WTC11 (cell line): ENCODE measurements around the gene ASIC1. TPM values are rescaled to one million over a fixed set of nuclear protein-coding genes. Genes with fewer than 3 reads are reported as not detected.

Experiments used
- ATAC-seq: fragments of 200-7000 bp; cut with Tn5 transposase; 2 replicates; pipeline ENCODE4 v1.10.0; 2021; ENCODE audit warnings: mild to moderate bottlenecking, moderate library complexity
- CTCF ChIA-PET: fragments of 300-600 bp; sonication (Branson Sonifier 250); formaldehyde crosslinking; loops from one replicate; lab custom pipeline; 2021; ENCODE audit warnings: antibody characterized with exemption; lab: Charles Lee
- POLR2A ChIA-PET: fragments of 350-600 bp; sonication (Branson Sonifier 250); formaldehyde crosslinking; loops from one replicate; lab custom pipeline; 2021; ENCODE audit warnings: antibody characterized with exemption; lab: Charles Lee
- DNase-seq: peaks from one replicate; pipeline ENCODE4 v3.0.0; 2021; ENCODE audit warnings: low spot score
- H3K27ac Mint-ChIP-seq: 2 replicates; pipeline ENCODE4 v1.8.0; 2021; ENCODE audit warnings: mixed read lengths
- H3K27me3 Mint-ChIP-seq: 2 replicates; pipeline ENCODE4 v1.8.0; 2021; ENCODE audit warnings: low read depth, mild to moderate bottlenecking, moderate library complexity, mixed read lengths
- H3K36me3 Mint-ChIP-seq: 2 replicates; pipeline ENCODE4 v1.8.0; 2021; ENCODE audit warnings: mixed read lengths
- H3K4me1 Mint-ChIP-seq: 2 replicates; pipeline ENCODE4 v1.8.0; 2022; ENCODE audit warnings: mixed read lengths
- H3K4me3 Mint-ChIP-seq: 2 replicates; pipeline ENCODE4 v1.8.0; 2021; ENCODE audit warnings: mild to moderate bottlenecking, moderate library complexity, mixed read lengths
- H3K9me3 Mint-ChIP-seq: 2 replicates; pipeline ENCODE4 v1.8.0; 2021; ENCODE audit warnings: mixed read lengths
- CDX4 ChIP-seq: fragments of 250-450 bp; sonication (Bioruptor Pico); IDR thresholded peaks from 2 replicates; pipeline ENCODE4 v1.9.0; 2021; ENCODE audit warnings: moderate library complexity, mild to moderate bottlenecking, inconsistent platforms, borderline replicate concordance
- CREB1 ChIP-seq: sonication (generic); formaldehyde crosslinking; IDR thresholded peaks from 2 replicates; pipeline ENCODE4 v1.8.0; 2023; ENCODE audit warnings: mild to moderate bottlenecking, missing genetic modification reagents
- ELF4 ChIP-seq: sonication (generic); formaldehyde crosslinking; IDR thresholded peaks from 2 replicates; pipeline ENCODE4 v1.8.1; 2022; ENCODE audit warnings: low read depth, mild to moderate bottlenecking, moderate library complexity, missing genetic modification reagents
- ESRRA ChIP-seq: sonication (generic); formaldehyde crosslinking; IDR thresholded peaks from 2 replicates; pipeline ENCODE4 v1.8.1; 2022; ENCODE audit warnings: mild to moderate bottlenecking, missing genetic modification reagents, borderline replicate concordance
- ETV6 ChIP-seq: sonication (generic); formaldehyde crosslinking; IDR thresholded peaks from 2 replicates; pipeline ENCODE4 v1.8.1; 2022; ENCODE audit warnings: mild to moderate bottlenecking, missing genetic modification reagents
- FOXP1 ChIP-seq: sonication (generic); formaldehyde crosslinking; IDR thresholded peaks from 2 replicates; pipeline ENCODE4 v1.8.0; 2022; ENCODE audit warnings: missing genetic modification reagents, mild to moderate bottlenecking, moderate library complexity, borderline replicate concordance
- JAZF1 ChIP-seq: fragments of 250-450 bp; sonication (Bioruptor Pico); IDR thresholded peaks from 2 replicates; pipeline ENCODE4 v1.9.0; 2021; ENCODE audit warnings: moderate library complexity, mild to moderate bottlenecking, inconsistent platforms
- KAT7 ChIP-seq: sonication (generic); formaldehyde crosslinking; IDR thresholded peaks from 2 replicates; pipeline ENCODE4 v1.8.1; 2023; ENCODE audit warnings: missing genetic modification reagents, mild to moderate bottlenecking, borderline replicate concordance
- OVOL2 ChIP-seq: fragments of 250-450 bp; sonication (Bioruptor Pico); IDR thresholded peaks from 2 replicates; pipeline ENCODE4 v1.9.0; 2021; ENCODE audit warnings: mild to moderate bottlenecking, borderline replicate concordance
- PREB ChIP-seq: sonication (generic); formaldehyde crosslinking; IDR thresholded peaks from 2 replicates; pipeline ENCODE4 v1.8.1; 2022; ENCODE audit warnings: mild to moderate bottlenecking, missing genetic modification reagents, moderate library complexity, borderline replicate concordance
- SMAD4 ChIP-seq: sonication (generic); formaldehyde crosslinking; IDR thresholded peaks from 2 replicates; pipeline ENCODE4 v1.8.0; 2022; ENCODE audit warnings: mild to moderate bottlenecking, missing genetic modification reagents
- SOX15 ChIP-seq: fragments of 250-450 bp; sonication (Bioruptor Pico); IDR thresholded peaks from 2 replicates; pipeline ENCODE4 v1.9.0; 2021; ENCODE audit warnings: mild to moderate bottlenecking
- USF1 ChIP-seq: sonication (generic); formaldehyde crosslinking; IDR thresholded peaks from 2 replicates; pipeline ENCODE4 v1.8.0; 2022; ENCODE audit warnings: mild to moderate bottlenecking, missing genetic modification reagents
- ZMAT4 ChIP-seq: fragments of 250-450 bp; sonication (Bioruptor Pico); IDR thresholded peaks from 2 replicates; pipeline ENCODE4 v1.9.0; 2021; ENCODE audit warnings: mild to moderate bottlenecking
- ZNF138 ChIP-seq: sonication (generic); formaldehyde crosslinking; conservative IDR thresholded peaks from 2 replicates; pipeline ENCODE4 v1.8.1; 2022; ENCODE audit warnings: mild to moderate bottlenecking, moderate library complexity, missing genetic modification reagents
- ZNF317 ChIP-seq: sonication (generic); formaldehyde crosslinking; IDR thresholded peaks from 2 replicates; pipeline ENCODE4 v1.8.1; 2023; ENCODE audit warnings: low read depth, mild to moderate bottlenecking, moderate library complexity, missing genetic modification reagents, borderline replicate concordance
- total RNA-seq: library from RNA; stranded (reverse); gene quantifications from 3 replicates; pipeline ENCODE4 v1.2.3, GENCODE V29; 2021
- TF ChIP-seq, protein P1 (sequence below): sonication (generic); formaldehyde crosslinking; IDR thresholded peaks from 2 replicates; pipeline ENCODE4 v1.8.0; 2023; ENCODE audit warnings: missing genetic modification reagents
- TF ChIP-seq, protein P2 (sequence below): fragments of 250-450 bp; sonication (Bioruptor Pico); IDR thresholded peaks from 2 replicates; pipeline ENCODE4 v1.9.0; 2021; ENCODE audit warnings: mild to moderate bottlenecking, borderline replicate concordance
- TF ChIP-seq, protein P3 (sequence below): sonication (generic); formaldehyde crosslinking; IDR thresholded peaks from 2 replicates; pipeline ENCODE4 v1.8.1; 2022; ENCODE audit warnings: low read depth, missing genetic modification reagents, borderline replicate concordance
- TF ChIP-seq, protein P4 (sequence below): sonication (generic); formaldehyde crosslinking; IDR thresholded peaks from 2 replicates; pipeline ENCODE4 v1.8.0; 2022; ENCODE audit warnings: missing genetic modification reagents

ASIC1 gene
- total RNA-seq, 1 experiment from 2014 or later, result 4.9 TPM

DNA sequence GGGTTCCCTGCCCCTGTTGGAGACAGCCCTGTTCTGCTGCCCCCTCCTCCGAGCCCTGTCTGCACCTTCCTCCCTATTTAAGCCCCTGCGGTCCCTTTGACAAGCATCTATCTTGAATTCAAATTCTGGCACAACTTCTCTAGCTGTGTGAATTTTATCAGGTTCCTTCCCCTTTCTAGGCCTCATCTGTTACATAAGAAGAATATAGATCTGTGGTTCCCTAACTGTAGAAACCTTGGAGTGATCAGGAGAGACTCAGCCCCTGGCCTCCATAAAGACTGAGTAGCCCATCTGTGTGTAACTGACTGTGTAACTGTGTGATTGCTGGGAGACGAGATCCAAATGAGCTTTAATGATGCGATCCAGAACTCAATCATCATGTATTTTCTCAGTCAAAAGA is 19.1 kb upstream of the ASIC1 start:
- POLR2A ChIA-PET, result no interaction called here
- H3K9me3 Mint-ChIP-seq, result no peaks in the 10 kb centered on the region
- H3K4me3 Mint-ChIP-seq, result no peak overlapping the region
- peaks cover 7% of the 10 kb centered on the region; the same call in 1 of the 2 replicates for H3K27me3 Mint-ChIP-seq
- CTCF ChIA-PET, result interaction anchor here (0.6 to 7.1 kb wide), 30 partner anchors 8 to 450 kb away, joined by 3 to 141 read pairs (median 8); partner anchors contain the start of genes AQP5, CERS5, COX14 and GPD1
- TF ChIP-seq, protein P1, sequence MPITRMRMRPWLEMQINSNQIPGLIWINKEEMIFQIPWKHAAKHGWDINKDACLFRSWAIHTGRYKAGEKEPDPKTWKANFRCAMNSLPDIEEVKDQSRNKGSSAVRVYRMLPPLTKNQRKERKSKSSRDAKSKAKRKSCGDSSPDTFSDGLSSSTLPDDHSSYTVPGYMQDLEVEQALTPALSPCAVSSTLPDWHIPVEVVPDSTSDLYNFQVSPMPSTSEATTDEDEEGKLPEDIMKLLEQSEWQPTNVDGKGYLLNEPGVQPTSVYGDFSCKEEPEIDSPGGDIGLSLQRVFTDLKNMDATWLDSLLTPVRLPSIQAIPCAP (CRISPR knock-in tag), result no peak
- no peak for TF ChIP-seq ESRRA (CRISPR knock-in tag)
- TF ChIP-seq ZNF138, result no peak
- no peak for TF ChIP-seq ELF4 (CRISPR knock-in tag)
- no peak for TF ChIP-seq CDX4 (CRISPR knock-in tag)
- TF ChIP-seq SMAD4 (CRISPR knock-in tag), result no peak
- TF ChIP-seq KAT7, result no peak
- no peak for TF ChIP-seq USF1 (CRISPR knock-in tag)
- TF ChIP-seq OVOL2 (CRISPR knock-in tag), result no peak
- TF ChIP-seq, protein P2, sequence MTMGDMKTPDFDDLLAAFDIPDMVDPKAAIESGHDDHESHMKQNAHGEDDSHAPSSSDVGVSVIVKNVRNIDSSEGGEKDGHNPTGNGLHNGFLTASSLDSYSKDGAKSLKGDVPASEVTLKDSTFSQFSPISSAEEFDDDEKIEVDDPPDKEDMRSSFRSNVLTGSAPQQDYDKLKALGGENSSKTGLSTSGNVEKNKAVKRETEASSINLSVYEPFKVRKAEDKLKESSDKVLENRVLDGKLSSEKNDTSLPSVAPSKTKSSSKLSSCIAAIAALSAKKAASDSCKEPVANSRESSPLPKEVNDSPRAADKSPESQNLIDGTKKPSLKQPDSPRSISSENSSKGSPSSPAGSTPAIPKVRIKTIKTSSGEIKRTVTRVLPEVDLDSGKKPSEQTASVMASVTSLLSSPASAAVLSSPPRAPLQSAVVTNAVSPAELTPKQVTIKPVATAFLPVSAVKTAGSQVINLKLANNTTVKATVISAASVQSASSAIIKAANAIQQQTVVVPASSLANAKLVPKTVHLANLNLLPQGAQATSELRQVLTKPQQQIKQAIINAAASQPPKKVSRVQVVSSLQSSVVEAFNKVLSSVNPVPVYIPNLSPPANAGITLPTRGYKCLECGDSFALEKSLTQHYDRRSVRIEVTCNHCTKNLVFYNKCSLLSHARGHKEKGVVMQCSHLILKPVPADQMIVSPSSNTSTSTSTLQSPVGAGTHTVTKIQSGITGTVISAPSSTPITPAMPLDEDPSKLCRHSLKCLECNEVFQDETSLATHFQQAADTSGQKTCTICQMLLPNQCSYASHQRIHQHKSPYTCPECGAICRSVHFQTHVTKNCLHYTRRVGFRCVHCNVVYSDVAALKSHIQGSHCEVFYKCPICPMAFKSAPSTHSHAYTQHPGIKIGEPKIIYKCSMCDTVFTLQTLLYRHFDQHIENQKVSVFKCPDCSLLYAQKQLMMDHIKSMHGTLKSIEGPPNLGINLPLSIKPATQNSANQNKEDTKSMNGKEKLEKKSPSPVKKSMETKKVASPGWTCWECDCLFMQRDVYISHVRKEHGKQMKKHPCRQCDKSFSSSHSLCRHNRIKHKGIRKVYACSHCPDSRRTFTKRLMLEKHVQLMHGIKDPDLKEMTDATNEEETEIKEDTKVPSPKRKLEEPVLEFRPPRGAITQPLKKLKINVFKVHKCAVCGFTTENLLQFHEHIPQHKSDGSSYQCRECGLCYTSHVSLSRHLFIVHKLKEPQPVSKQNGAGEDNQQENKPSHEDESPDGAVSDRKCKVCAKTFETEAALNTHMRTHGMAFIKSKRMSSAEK (CRISPR knock-in tag), result no peak
- TF ChIP-seq, protein P3, sequence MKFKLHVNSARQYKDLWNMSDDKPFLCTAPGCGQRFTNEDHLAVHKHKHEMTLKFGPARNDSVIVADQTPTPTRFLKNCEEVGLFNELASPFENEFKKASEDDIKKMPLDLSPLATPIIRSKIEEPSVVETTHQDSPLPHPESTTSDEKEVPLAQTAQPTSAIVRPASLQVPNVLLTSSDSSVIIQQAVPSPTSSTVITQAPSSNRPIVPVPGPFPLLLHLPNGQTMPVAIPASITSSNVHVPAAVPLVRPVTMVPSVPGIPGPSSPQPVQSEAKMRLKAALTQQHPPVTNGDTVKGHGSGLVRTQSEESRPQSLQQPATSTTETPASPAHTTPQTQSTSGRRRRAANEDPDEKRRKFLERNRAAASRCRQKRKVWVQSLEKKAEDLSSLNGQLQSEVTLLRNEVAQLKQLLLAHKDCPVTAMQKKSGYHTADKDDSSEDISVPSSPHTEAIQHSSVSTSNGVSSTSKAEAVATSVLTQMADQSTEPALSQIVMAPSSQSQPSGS (CRISPR knock-in tag), result no peak
- no peak for TF ChIP-seq ZNF317
- no peak for TF ChIP-seq SOX15 (CRISPR knock-in tag)
- no peak for TF ChIP-seq PREB (CRISPR knock-in tag)
- TF ChIP-seq, protein P4, sequence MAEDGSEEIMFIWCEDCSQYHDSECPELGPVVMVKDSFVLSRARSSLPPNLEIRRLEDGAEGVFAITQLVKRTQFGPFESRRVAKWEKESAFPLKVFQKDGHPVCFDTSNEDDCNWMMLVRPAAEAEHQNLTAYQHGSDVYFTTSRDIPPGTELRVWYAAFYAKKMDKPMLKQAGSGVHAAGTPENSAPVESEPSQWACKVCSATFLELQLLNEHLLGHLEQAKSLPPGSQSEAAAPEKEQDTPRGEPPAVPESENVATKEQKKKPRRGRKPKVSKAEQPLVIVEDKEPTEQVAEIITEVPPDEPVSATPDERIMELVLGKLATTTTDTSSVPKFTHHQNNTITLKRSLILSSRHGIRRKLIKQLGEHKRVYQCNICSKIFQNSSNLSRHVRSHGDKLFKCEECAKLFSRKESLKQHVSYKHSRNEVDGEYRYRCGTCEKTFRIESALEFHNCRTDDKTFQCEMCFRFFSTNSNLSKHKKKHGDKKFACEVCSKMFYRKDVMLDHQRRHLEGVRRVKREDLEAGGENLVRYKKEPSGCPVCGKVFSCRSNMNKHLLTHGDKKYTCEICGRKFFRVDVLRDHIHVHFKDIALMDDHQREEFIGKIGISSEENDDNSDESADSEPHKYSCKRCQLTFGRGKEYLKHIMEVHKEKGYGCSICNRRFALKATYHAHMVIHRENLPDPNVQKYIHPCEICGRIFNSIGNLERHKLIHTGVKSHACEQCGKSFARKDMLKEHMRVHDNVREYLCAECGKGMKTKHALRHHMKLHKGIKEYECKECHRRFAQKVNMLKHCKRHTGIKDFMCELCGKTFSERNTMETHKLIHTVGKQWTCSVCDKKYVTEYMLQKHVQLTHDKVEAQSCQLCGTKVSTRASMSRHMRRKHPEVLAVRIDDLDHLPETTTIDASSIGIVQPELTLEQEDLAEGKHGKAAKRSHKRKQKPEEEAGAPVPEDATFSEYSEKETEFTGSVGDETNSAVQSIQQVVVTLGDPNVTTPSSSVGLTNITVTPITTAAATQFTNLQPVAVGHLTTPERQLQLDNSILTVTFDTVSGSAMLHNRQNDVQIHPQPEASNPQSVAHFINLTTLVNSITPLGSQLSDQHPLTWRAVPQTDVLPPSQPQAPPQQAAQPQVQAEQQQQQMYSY (CRISPR knock-in tag), result no peak
- no peak for TF ChIP-seq CREB1 (CRISPR knock-in tag)
- no peak for TF ChIP-seq FOXP1
- TF ChIP-seq ETV6 (CRISPR knock-in tag), result no peak
- no peak for TF ChIP-seq JAZF1 (CRISPR knock-in tag)
- no peak for TF ChIP-seq ZMAT4 (CRISPR knock-in tag)
- ATAC-seq (no peak), DNase-seq (no peak)
- no peaks in the 10 kb centered on the region for H3K36me3 Mint-ChIP-seq
- H3K27ac Mint-ChIP-seq, result no peak overlapping the region
- peaks cover 4% of the 10 kb centered on the region for H3K4me1 Mint-ChIP-seq
